GM23338 (cell line): ENCODE measurements around the gene FMN1. TPM values are rescaled to one million over a fixed set of nuclear protein-coding genes. Genes with fewer than 3 reads are reported as not detected.

Experiments
- CREB1 ChIP-seq: fragments of 250-450 bp; sonication (Bioruptor Pico); IDR thresholded peaks from 2 replicates; pipeline ENCODE4 v1.5.0; 2020; ENCODE audit warnings: low read depth, mild to moderate bottlenecking, moderate library complexity
- EZH2 ChIP-seq: fragments of 200-600 bp; sonication (generic); IDR thresholded peaks from one replicate; pipeline ENCODE4 v1.8.0; 2017; ENCODE audit warnings: antibody characterized with exemption, mild to moderate bottlenecking, low read depth; ENCODE audit not compliant: unreplicated experiment
- EZH2phosphoT487 ChIP-seq: fragments of 200-600 bp; sonication (generic); IDR thresholded peaks from one replicate; pipeline ENCODE4 v1.8.1; 2018; ENCODE audit warnings: antibody characterized with exemption; ENCODE audit not compliant: unreplicated experiment
- JUNB ChIP-seq: IDR thresholded peaks from one replicate; pipeline ENCODE4 v1.6.1; 2016; ENCODE audit warnings: antibody characterized with exemption; ENCODE audit not compliant: unreplicated experiment
- POLR2AphosphoS5 ChIP-seq: IDR thresholded peaks from 2 replicates; pipeline ENCODE4 v1.6.1; 2016; ENCODE audit warnings: antibody characterized with exemption, low read depth
- REST ChIP-seq: IDR thresholded peaks from one replicate; pipeline ENCODE4 v1.6.1; 2018; ENCODE audit warnings: antibody characterized with exemption; ENCODE audit not compliant: unreplicated experiment
- ZNF331 ChIP-seq: fragments of 250-450 bp; sonication (Bioruptor Pico); IDR thresholded peaks from 2 replicates; pipeline ENCODE4 v1.5.0; 2020; ENCODE audit warnings: low read depth, mild to moderate bottlenecking, moderate library complexity
- polyA plus RNA-seq: library from polyadenylated mRNA; unstranded; fragments of >200 nt; fragmentation: Nextera tagmentation; extraction: Ambion mirVana; gene quantifications from 2 replicates; pipeline ENCODE4 v1.2.1, GENCODE V29; 2016
- total RNA-seq: library from RNA; depleted of rRNA; stranded (reverse); fragments of >200 nt; shearing (Covaris generic); gene quantifications from 2 replicates; pipeline ENCODE4 v1.2.3, GENCODE V29; 2014
- TF ChIP-seq, protein P1 (sequence below): fragments of 250-450 bp; sonication (Bioruptor Pico); IDR thresholded peaks from 2 replicates; pipeline ENCODE4 v1.5.0; 2020; ENCODE audit warnings: mild to moderate bottlenecking, moderate library complexity
- TF ChIP-seq, protein P2 (sequence below): IDR thresholded peaks from 2 replicates; pipeline ENCODE4 v1.6.1; 2016; ENCODE audit warnings: antibody characterized with exemption

FMN1 gene
- total and polyA plus RNA-seq, 2 experiments from 2014 or later, result 1.2 to 1.6 TPM

DNA sequence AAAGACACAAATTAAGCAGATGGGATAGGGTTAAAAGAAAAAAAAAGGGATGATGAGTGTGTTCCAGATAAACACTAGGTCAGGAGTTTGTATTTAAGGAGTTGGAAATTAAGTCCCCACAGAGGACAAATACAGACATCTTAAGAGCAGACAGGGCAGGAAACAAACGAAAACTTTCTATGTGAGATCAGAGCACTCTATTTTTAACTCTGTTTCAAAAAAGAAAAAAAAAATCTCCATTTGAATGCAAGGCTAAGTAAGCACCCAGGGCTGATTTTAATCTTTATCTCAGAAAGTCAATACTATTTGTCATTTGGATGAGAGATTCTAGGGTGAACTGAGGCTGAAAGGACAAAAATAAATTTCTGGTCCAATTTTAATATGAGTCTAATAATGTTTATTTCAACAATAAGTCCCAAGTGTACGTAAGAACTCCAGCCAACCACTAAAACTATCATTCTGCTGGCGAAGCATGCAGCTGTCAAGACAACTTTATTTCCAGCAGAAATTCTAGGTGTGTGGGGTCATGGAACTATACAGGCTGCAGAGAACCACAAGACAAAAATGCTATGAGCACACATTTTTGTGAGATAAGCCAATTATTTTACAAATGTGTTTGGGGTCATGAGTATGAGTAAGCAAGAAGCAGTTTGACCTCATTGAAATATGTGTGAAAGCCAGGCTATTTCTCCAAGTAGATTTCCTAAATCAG is 186.1 kb downstream of the FMN1 start (continued):
- TF ChIP-seq, protein P1, sequence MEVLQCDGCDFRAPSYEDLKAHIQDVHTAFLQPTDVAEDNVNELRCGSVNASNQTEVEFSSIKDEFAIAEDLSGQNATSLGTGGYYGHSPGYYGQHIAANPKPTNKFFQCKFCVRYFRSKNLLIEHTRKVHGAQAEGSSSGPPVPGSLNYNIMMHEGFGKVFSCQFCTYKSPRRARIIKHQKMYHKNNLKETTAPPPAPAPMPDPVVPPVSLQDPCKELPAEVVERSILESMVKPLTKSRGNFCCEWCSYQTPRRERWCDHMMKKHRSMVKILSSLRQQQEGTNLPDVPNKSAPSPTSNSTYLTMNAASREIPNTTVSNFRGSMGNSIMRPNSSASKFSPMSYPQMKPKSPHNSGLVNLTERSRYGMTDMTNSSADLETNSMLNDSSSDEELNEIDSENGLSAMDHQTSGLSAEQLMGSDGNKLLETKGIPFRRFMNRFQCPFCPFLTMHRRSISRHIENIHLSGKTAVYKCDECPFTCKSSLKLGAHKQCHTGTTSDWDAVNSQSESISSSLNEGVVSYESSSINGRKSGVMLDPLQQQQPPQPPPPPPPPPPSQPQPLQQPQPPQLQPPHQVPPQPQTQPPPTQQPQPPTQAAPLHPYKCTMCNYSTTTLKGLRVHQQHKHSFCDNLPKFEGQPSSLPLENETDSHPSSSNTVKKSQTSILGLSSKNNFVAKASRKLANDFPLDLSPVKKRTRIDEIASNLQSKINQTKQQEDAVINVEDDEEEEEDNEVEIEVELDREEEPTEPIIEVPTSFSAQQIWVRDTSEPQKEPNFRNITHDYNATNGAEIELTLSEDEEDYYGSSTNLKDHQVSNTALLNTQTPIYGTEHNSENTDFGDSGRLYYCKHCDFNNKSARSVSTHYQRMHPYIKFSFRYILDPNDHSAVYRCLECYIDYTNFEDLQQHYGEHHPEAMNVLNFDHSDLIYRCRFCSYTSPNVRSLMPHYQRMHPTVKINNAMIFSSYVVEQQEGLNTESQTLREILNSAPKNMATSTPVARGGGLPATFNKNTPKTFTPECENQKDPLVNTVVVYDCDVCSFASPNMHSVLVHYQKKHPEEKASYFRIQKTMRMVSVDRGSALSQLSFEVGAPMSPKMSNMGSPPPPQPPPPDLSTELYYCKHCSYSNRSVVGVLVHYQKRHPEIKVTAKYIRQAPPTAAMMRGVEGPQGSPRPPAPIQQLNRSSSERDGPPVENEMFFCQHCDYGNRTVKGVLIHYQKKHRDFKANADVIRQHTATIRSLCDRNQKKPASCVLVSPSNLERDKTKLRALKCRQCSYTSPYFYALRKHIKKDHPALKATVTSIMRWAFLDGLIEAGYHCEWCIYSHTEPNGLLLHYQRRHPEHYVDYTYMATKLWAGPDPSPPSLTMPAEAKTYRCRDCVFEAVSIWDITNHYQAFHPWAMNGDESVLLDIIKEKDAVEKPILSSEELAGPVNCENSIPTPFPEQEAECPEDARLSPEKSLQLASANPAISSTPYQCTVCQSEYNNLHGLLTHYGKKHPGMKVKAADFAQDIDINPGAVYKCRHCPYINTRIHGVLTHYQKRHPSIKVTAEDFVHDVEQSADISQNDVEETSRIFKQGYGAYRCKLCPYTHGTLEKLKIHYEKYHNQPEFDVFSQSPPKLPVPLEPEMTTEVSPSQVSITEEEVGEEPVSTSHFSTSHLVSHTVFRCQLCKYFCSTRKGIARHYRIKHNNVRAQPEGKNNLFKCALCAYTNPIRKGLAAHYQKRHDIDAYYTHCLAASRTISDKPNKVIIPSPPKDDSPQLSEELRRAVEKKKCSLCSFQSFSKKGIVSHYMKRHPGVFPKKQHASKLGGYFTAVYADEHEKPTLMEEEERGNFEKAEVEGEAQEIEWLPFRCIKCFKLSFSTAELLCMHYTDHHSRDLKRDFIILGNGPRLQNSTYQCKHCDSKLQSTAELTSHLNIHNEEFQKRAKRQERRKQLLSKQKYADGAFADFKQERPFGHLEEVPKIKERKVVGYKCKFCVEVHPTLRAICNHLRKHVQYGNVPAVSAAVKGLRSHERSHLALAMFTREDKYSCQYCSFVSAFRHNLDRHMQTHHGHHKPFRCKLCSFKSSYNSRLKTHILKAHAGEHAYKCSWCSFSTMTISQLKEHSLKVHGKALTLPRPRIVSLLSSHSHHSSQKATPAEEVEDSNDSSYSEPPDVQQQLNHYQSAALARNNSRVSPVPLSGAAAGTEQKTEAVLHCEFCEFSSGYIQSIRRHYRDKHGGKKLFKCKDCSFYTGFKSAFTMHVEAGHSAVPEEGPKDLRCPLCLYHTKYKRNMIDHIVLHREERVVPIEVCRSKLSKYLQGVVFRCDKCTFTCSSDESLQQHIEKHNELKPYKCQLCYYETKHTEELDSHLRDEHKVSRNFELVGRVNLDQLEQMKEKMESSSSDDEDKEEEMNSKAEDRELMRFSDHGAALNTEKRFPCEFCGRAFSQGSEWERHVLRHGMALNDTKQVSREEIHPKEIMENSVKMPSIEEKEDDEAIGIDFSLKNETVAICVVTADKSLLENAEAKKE (CRISPR knock-in tag), result no peak
- TF ChIP-seq CREB1 (CRISPR knock-in tag), result no peak
- TF ChIP-seq, protein P2, sequence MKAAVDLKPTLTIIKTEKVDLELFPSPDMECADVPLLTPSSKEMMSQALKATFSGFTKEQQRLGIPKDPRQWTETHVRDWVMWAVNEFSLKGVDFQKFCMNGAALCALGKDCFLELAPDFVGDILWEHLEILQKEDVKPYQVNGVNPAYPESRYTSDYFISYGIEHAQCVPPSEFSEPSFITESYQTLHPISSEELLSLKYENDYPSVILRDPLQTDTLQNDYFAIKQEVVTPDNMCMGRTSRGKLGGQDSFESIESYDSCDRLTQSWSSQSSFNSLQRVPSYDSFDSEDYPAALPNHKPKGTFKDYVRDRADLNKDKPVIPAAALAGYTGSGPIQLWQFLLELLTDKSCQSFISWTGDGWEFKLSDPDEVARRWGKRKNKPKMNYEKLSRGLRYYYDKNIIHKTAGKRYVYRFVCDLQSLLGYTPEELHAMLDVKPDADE, result no peak
- TF ChIP-seq EZH2, result no peak
- no peak for TF ChIP-seq JUNB
- TF ChIP-seq REST, result no peak
- no peak for TF ChIP-seq POLR2AphosphoS5
- no peak for TF ChIP-seq ZNF331 (CRISPR knock-in tag)
- TF ChIP-seq EZH2phosphoT487, result no peak
